Mucosa of descending colon (tissue), 3 donors: ENCODE measurements around the gene TACSTD2. TPM values are rescaled to one million over a fixed set of nuclear protein-coding genes. Genes with fewer than 3 reads are reported as not detected.

ENCODE experiments used
- ATAC-seq: fragments of 200-7000 bp; cut with Tn5 transposase; one replicate; pipeline ENCODE4 v1.9.1; 2020; ENCODE audit warnings: mild to moderate bottlenecking, moderate library complexity
- DNase-seq, 3 donors: peaks; one replicate each; pipeline ENCODE4 v3.0.0-alpha.2; 2020
- H3K36me3 ChIP-seq: fragments of 200-600 bp; one replicate; pipeline ENCODE4 v1.8.0; 2021; ENCODE audit warnings: low read depth, mild to moderate bottlenecking
- H3K4me1 ChIP-seq: fragments of 200-600 bp; one replicate; pipeline ENCODE4 v1.8.0; 2021; ENCODE audit warnings: low read depth, mild to moderate bottlenecking
- H3K4me3 ChIP-seq: fragments of 200-600 bp; one replicate; pipeline ENCODE4 v1.8.0; 2021; ENCODE audit warnings: mild to moderate bottlenecking
- H3K9me3 ChIP-seq: fragments of 200-600 bp; one replicate; pipeline ENCODE4 v1.8.0; 2021; ENCODE audit warnings: mild to moderate bottlenecking
- CTCF ChIP-seq: fragments of 200-600 bp; IDR thresholded peaks from one replicate; pipeline ENCODE4 v1.8.0; 2022; ENCODE audit warnings: antibody characterized with exemption, mild to moderate bottlenecking
- intact Hi-C, 2 donors: fragments of 100-400 bp; cut with DNase I in 1 of 2; cut with micrococcal nuclease in 1 of 2; formaldehyde crosslinking; loops; one replicate each; pipeline versions ENCODE4 v1.11.0 to v1.11.1; 2022; cut with DNase I, micrococcal nuclease
- total RNA-seq, 3 donors: library from RNA; stranded (reverse); fragmentation: NEBNext Ultra II Directional in 2 of 3; extraction: Animal tissue kit (Norgen Biotek cat#: 25700) in 2 of 3; gene quantifications; one replicate each; pipeline versions ENCODE4 v1.2.1 to v1.2.4, GENCODE V29; 2021 to 2023
- donor health status: DM: no; HTN: no; CAD: no; lungs with moderate emphysema.
- donor health status: DM: no; HTN: no; CAD: no.
- donor health status: DM: no; HTN: yes; CAD: no.

Gene TACSTD2
- total RNA-seq, 3 donors from 2014 or later: 0.23 to 0.65 (median 0.32) TPM

GRCh38 chr1:58528518-58528917 is 48.5 kb downstream of the TACSTD2 start:
- no peak overlapping the region for H3K4me3 ChIP-seq
- DNase-seq: no peak
- TF ChIP-seq CTCF: no peak
- H3K4me1 ChIP-seq: no peaks in the 10 kb centered on the region
- H3K36me3 ChIP-seq: no peaks in the 10 kb centered on the region
- intact Hi-C loops: no loop called here
- no peaks in the 10 kb centered on the region for H3K9me3 ChIP-seq
- no peak for ATAC-seq

Other genes starting within 250 kb of the TACSTD2 start
- 10 to 100 TPM; 20.4 to 42.4 (median 32.4) TPM for gene OMA1, start 30.5 kb downstream of the TACSTD2 start, total RNA-seq
- gene MYSM1, start 122.8 kb upstream of the TACSTD2 start, total RNA-seq: 10 to 100 TPM; 40.8 to 51.7 (median 42.5) TPM
- gene JUN, start 206.8 kb upstream of the TACSTD2 start, total RNA-seq: 100 to 1,000 TPM; 138 to 303 (median 153) TPM